HG02798 (cell line): ENCODE measurements around the gene ACSM2B.
"Not testable (repeated sequence)": the region's sequence is repeated elsewhere in the genome, so short reads cannot be mapped to it uniquely, and the experiment has no call there.

Source experiments
- ATAC-seq: cut with Tn5 transposase; IDR thresholded peaks from one replicate; pipeline ENCODE4 v1.9.1; 2021; ENCODE audit warnings: mild to moderate bottlenecking; ENCODE audit not compliant: unreplicated experiment, poor library complexity

Gene ACSM2B

GRCh38 chr16:20540603-20541316 is 35.4 kb downstream of the ACSM2B start:
- not testable (repeated sequence) for ATAC-seq

DNA sequence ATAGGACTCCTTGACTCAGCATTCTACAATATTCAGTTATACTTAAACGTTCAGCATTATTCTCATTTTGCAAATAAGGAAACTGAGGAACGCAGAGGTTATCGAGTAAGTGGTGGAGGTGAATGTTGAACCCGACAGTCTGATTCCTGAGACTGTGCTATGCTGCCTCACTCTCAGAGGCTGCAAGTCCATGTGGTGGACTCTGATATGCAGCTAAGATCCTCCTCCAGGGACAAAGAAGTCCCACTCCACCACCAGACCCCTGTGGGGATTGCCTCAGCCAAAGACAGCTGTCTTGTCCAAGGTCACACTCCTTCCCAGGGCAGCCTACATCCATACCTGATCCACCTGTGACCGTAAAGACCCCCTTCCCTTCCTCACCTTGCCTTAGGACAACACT is 37.5 kb downstream of the ACSM2B start:
- ATAC-seq = no peak

DNA sequence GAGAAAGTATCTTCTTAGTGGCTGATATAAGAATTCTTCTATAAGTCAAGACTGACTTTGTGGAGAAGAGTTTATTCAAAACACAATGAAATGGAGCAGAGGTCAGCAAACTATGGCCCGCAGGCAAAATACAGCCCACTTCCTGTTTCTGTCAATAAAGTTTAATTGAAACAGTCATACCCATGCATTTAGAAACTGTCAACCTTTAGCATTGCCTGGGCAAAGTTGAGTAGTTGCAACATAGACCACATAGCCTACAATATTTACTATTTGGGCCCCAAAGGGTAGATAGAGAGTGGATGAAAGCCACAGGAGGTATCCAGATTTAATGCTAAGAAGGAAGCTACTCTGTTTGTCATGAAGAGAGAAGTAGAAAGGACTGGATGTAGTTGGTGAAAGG is 38.0 kb downstream of the ACSM2B start:
- no peak for ATAC-seq

- not testable (repeated sequence) for ATAC-seq
Observed at GRCh38 chr16:20536669-20537068, 39.5 kb downstream of the ACSM2B start.

DNA sequence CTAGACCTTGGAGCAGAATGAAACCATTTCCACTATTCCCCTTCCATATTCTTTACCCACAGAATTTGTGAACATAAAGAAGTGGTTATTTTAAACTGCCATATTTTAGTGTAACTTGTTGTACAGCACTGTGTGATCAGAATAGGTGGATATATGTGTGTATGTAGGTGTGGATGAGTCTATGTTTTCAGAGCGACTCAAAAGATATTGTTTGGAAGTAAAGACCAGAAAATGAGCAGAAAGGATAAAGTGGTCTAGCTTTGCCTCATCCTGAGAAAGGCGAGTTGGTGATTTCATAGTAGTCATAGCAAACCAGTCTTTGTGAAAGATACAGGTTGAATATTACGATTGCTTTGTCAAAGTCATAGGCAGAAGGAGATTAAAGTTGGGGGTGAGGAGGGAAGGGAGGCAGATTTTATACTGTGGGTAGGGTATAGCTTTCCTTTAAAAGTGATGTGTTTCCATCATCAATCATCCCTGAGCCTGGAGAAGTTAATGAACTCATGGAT is 43.8 kb downstream of the ACSM2B start:
- not testable (repeated sequence) for ATAC-seq

- not testable (repeated sequence) for ATAC-seq
Observed at GRCh38 chr16:20531795-20532194, 44.4 kb downstream of the ACSM2B start.

DNA sequence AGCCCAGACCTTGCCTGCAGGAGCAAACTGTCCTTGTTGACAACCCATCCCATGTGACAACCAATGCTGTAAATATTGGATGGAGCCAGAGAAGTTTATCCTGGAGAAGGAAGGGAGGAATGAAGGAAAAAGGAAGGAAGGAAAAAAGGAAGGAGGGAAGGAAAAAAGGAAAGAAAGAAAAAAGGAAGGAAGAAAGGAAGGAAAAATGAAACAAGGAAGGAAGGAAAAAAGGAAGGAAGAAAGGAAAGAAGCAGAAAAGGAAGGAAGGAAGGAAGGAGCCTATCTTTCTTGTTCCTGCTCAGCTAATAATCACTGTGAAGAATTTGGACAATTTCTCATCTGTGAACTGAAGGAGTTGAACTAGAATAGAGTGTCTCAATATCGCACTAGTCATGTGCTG is 56.1 kb downstream of the ACSM2B start:
- ATAC-seq = no peak

- ATAC-seq = no peak
Observed at GRCh38 chr16:20519231-20519630, 56.9 kb downstream of the ACSM2B start.

GRCh38 chr16:20517149-20517548 is 59.0 kb downstream of the ACSM2B start:
- ATAC-seq = no peak

DNA sequence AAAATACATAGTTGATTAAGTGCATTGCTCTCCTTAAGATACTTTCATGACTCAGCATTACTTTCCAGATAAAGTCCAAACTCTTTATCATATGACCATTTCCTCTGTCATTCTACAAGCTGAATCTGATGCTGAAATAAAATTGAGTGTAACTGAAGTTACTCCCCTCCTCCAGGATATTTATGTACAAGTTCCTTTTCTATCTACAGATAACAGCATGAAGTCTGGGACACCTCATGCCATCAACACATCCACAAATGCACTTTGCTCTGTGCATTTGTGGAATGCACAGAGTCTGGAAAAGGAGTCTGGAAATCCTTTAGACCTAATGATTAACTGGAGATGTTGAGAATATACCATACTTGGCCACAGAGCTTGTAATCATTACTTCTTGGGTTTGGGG is 60.5 kb downstream of the ACSM2B start:
- ATAC-seq = no peak

- ATAC-seq = no peak
Observed at GRCh38 chr16:20510323-20510722, 65.8 kb downstream of the ACSM2B start.

DNA sequence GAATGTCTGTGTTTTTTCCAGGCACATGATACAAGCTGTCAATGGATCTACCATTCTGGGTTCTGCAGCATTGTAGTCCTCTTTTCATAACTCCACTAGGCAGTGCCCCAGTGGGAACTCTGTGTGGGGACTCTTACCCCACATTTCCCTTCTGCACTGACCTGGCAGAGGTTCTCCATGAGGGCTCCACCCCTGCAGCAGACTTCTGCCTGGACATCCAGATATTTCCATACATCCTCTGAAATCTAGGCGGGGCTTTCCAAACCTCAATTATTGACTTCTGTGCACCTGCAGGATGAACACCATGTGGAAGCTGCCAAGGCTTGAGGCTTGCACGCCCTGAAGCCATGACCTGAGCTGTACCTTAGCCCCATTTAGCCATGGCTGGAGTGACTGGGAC is 68.9 kb downstream of the ACSM2B start:
- no peak for ATAC-seq

DNA sequence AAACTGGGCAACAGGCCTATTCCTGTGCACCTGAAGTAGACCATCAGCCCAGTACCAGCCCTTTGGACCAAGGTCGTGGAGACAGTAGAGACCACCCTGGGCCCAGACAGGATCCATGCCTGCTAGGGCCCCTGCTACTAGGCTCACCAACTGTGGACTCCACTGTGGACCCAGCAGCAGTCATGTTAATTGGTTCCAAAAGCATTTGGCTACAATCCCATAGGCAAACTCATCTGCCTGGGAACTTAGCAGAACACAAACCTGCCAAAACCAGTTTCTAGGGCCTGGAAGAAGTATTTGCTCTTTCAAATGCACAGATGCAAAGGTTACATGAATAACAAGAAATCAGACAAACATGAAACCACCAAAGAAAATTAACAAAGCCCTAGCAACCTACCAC is 71.7 kb downstream of the ACSM2B start:
- ATAC-seq = no peak

DNA sequence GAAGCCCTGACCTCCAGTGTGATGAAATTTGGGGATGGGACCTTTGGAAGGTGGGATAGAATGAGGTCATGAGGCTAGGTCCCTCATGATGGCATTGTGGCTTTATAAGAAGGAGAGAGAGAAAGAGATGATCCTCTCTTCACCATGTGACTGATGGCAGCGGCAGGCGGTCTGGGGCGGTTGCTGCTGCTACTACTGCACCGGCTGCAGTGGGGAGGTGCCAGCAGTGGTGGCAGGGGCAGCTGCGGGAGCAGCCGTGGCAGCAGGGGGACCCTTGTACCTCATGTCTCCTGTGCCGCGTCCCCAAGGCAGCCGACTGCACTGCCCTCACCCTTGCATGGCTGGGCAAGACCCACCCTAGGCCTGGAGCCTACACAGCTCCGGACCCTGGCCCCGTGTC is 84.7 kb downstream of the ACSM2B start:
- ATAC-seq = not testable (repeated sequence)

- ATAC-seq = not testable (repeated sequence)
Observed at GRCh38 chr16:20490994-20491393, 85.2 kb downstream of the ACSM2B start.
